Astrocyte of the spinal cord (primary cell): ENCODE data around the gene PLCB4.

Experiments used
- DNase-seq: peaks from one replicate; pipeline ENCODE4 v3.0.0; 2011; ENCODE audit warnings: low read depth, low spot score
- H3K4me3 ChIP-seq: 2 replicates; pipeline ENCODE4 v1.5.1; 2011; ENCODE audit warnings: low read depth, mild to moderate bottlenecking, low read length, moderate library complexity
- in situ Hi-C: cut with HindIII; loops from 2 replicates; pipeline ENCODE4 v1.10.0; 2017; ENCODE audit warnings: low sequenced_read_pairs
- TF ChIP-seq, protein P1 (sequence below): IDR thresholded peaks from 2 replicates; pipeline ENCODE4 v1.5.1; 2012; ENCODE audit warnings: low read depth, mild to moderate bottlenecking, low read length, inconsistent platforms

The PLCB4 gene

GRCh38 chr20:9160331-9160730 lies 91.4 kb downstream of the PLCB4 start:
- H3K4me3 ChIP-seq, result no peak overlapping the region
- in situ Hi-C loops, result no loop called here
- no peak for DNase-seq
- TF ChIP-seq, protein P1, sequence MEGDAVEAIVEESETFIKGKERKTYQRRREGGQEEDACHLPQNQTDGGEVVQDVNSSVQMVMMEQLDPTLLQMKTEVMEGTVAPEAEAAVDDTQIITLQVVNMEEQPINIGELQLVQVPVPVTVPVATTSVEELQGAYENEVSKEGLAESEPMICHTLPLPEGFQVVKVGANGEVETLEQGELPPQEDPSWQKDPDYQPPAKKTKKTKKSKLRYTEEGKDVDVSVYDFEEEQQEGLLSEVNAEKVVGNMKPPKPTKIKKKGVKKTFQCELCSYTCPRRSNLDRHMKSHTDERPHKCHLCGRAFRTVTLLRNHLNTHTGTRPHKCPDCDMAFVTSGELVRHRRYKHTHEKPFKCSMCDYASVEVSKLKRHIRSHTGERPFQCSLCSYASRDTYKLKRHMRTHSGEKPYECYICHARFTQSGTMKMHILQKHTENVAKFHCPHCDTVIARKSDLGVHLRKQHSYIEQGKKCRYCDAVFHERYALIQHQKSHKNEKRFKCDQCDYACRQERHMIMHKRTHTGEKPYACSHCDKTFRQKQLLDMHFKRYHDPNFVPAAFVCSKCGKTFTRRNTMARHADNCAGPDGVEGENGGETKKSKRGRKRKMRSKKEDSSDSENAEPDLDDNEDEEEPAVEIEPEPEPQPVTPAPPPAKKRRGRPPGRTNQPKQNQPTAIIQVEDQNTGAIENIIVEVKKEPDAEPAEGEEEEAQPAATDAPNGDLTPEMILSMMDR, result no peak

DNA sequence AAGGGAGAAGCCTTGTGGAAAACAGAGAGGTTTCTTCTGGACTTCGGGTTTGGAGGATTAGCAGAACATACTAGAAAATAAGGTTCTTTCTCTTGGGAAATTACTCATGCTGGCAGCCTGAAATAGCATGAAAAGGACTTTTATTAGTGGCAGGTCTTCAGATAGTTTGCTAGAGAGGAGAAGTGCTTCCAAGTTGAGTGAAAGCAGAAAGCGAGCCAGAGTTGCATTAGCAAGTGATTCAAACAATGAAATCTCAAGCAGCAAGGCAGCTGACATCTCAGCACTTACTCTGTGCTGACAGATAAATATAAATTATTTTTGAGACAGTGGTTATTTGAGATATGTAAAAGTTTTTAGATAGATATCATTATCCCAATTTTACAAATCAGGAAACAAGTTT lies 91.9 kb downstream of the PLCB4 start:
- TF ChIP-seq, protein P1, result no peak

GRCh38 chr20:9161311-9161710 lies 92.4 kb downstream of the PLCB4 start:
- TF ChIP-seq, protein P1, result no peak
- in situ Hi-C loops, result no loop called here
- no peak overlapping the region for H3K4me3 ChIP-seq
- DNase-seq, result no peak

More for the DNA sequence above, 91.9 kb downstream of the PLCB4 start:
- in situ Hi-C loops, result no loop called here
- no peak overlapping the region for H3K4me3 ChIP-seq
- no peak for DNase-seq

- in situ Hi-C loops, result no loop called here
- H3K4me3 ChIP-seq, result no peak overlapping the region
- DNase-seq, result no peak
- TF ChIP-seq, protein P1, result no peak
Measured at GRCh38 chr20:9163251-9163650, 94.4 kb downstream of the PLCB4 start.

- no peak overlapping the region for H3K4me3 ChIP-seq
- no peak for DNase-seq
- in situ Hi-C loops, result no loop called here
- TF ChIP-seq, protein P1, result no peak
Measured at GRCh38 chr20:9163995-9164394, 95.1 kb downstream of the PLCB4 start.

DNA sequence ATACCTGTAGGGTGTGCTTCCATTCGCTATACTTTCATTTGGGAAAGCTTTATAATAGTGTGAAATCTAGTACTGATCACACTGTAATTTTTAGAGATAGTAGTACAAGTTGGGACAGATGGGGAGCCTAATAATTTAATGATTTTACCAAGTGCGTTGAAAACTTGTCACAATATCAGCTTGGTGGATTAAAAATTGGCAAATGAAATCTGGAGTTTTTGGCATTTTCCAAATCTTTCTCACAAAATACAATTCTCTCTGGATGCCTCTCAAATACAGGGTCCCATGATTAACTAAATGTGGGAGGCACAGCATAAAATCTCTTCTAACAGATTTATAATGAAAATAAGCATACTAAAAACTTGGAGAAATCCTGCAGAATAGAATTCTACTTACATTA lies 96.4 kb downstream of the PLCB4 start:
- DNase-seq, result no peak
- in situ Hi-C loops, result no loop called here
- TF ChIP-seq, protein P1, result no peak
- H3K4me3 ChIP-seq, result no peak overlapping the region
